ENCODE results near the gene XYLT1.

The XYLT1 gene

DNA sequence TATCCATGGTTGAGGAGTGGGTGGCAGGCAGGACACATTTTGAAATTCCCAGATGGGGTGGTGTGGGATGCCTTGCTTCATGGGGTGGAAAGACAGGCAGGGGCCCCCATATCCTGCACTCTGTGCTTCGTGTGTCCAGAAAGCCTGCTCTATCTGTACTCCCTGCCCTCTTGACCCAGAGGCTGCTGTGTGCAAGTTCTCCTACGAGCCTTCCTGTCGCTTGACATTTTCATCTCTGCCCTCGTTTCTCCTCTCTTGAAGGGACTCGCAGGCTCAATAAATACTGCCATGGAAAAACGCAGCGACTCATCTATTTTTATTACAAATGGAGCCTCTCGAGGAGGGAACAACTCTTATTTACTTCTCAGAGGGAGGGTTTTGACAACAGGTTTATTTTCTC is 254.8 kb downstream of the XYLT1 start:
- no peak for DNase-seq

DNA sequence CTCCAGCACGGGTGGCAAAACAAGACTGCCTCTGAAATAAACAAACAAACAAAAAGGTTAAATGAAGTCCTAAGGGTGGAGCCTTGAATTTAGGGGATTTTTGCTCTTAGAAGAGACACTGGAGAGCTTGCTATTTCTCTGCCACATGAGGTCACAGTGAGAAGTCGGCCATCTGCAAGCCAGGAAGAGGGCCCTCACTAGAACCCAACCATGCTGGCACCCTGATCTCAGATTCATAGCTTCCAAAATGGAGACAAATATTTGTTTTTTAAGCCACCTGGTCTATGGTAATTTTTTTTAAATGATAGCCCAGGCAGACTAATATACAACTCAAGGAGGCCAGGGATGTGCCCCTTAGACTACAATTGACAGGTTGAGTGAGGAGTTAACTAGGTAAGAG is 255.5 kb downstream of the XYLT1 start:
- no peak for DNase-seq

- no peak for DNase-seq
Measured at GRCh38 chr16:17213974-17214373, 256.8 kb downstream of the XYLT1 start.

GRCh38 chr16:17213025-17213424 is 257.7 kb downstream of the XYLT1 start:
- DNase-seq: no peak

GRCh38 chr16:17212606-17213005 is 258.2 kb downstream of the XYLT1 start:
- DNase-seq: no peak

DNA sequence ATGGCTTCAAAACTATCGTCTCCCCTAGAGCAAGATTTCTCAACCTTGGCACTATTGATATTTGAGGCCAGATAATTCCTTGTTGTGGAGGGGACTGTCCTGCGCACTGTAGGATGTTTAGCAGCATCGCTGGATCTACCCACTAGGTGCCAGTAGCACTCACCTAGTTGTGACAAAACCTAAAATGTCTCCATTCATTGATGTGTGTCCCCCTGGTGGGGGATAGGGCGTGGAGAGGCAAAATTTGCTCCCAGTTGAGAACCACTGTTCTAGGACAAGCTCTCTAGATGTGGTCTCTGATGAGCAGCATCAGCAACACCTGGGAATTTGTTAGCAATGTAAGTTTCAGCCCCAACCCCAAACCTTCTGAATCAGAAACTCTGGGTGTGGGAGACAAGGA is 259.0 kb downstream of the XYLT1 start:
- DNase-seq: peak; percentile 23

DNA sequence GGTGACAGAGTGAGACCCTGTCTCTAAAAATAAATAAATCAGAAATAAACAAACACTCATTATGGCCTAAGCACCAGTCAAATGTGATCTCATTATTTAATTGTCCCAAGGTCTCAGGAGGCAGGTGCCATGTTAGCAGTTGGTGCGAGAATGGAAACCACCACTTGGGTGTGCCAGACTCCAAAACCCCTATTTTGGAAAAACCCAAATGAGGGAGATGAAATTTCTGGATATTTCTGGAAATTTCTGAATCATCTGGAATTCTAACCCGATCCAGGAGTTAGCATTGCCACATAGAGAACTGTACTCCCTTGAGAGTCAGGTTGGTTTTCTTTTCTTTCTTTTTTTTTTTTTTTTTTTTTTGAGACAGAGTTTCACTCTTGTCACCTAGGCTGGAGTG is 264.0 kb downstream of the XYLT1 start:
- DNase-seq: no peak

DNA sequence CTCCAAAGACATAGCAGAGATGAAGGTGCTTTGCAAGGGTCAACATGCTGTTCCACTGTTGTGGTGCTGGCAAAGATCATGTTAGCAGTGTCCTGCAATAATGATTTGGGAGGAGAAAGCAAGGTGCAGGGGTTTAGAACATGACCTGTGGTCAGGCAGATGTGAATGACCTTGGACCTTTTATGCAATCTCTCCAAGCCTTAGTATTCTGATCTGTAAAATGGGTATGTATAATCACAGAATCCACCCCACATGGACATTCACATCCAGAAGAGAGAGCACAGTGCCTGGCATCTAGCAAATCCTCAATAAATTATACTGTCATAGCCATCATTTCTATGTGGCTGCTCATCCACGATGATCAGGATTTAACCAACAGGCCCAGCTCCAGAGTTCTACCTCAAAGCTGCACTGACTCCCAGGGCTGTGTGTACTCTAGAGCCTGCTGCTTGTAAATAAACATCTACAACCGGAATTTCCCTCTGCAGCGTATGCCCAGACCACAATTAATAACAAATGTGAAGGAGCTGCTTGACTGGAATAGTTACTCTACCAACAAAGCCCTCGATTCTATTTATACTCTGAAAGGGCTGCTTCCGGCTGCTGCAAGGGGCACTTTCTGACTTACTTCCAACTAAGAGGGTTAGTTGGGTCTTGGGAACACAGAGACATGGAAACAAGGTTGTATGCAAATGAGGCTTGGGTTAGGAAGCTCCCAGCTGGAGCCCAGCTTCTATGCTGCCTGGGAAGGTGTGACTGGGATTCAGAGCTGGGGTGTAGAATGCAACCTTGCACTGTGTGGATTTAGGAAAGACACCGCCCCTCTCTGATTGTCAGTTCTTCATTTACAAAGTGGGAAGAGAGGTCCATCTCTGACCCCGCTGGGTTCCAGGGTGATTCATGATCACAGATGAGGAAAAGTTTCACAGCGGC is 265.2 kb downstream of the XYLT1 start:
- no peak for DNase-seq

DNA sequence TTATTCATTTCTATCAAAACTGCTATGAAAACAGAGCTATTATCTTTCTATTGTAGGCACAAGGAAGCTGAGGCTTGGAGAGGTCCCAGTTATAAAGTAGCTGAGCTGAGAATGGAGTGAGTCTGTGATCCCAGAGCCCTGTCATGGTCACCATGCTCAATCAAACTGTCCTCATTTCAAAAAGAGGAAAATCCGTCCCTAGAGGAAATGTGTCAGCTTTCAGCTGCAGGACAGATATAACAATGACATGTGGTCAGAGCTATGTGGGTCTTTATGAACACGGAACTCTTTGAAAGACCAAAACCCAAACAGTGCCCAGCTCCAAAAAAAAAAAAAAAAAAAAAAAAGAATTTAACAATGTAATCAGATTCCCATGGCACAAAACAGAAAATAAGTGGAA is 266.1 kb downstream of the XYLT1 start:
- no peak for DNase-seq

GRCh38 chr16:17204206-17204605 is 266.6 kb downstream of the XYLT1 start:
- no peak for DNase-seq

- no peak for DNase-seq
Measured at GRCh38 chr16:17203424-17203823, 267.3 kb downstream of the XYLT1 start.

GRCh38 chr16:17199135-17199534 is 271.6 kb downstream of the XYLT1 start:
- DNase-seq: no peak

GRCh38 chr16:17196526-17196925 is 274.2 kb downstream of the XYLT1 start:
- no peak for DNase-seq

GRCh38 chr16:17194190-17194780 is 276.5 kb downstream of the XYLT1 start:
- DNase-seq: peak; percentile 47

DNA sequence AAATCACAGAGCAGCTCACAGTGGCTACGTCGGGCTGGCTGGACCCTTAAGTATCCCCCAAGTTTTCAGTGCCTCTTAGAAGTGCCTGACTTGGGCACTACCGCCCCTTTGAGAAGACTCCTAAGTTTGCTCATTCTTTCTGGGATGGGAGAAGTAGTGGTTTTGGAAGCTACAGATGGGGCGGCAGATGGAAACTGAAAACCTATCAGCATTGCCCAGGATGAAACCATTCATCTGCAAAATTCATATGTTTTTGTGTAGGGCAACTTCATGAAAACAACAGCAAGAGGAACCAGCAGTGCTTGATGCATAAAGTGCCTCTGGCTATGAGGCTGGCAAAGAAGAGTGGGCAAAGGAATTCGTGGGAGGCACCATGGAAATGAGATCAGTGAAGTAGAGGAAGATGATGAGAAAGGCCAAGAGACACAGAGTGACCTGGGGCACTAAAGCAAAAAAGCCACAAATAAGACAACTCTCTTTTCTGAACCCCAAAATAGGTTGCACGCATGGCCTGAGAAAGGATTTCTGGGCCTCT is 277.1 kb downstream of the XYLT1 start:
- no peak for DNase-seq

GRCh38 chr16:17184026-17184425 is 286.7 kb downstream of the XYLT1 start:
- no peak for DNase-seq

DNA sequence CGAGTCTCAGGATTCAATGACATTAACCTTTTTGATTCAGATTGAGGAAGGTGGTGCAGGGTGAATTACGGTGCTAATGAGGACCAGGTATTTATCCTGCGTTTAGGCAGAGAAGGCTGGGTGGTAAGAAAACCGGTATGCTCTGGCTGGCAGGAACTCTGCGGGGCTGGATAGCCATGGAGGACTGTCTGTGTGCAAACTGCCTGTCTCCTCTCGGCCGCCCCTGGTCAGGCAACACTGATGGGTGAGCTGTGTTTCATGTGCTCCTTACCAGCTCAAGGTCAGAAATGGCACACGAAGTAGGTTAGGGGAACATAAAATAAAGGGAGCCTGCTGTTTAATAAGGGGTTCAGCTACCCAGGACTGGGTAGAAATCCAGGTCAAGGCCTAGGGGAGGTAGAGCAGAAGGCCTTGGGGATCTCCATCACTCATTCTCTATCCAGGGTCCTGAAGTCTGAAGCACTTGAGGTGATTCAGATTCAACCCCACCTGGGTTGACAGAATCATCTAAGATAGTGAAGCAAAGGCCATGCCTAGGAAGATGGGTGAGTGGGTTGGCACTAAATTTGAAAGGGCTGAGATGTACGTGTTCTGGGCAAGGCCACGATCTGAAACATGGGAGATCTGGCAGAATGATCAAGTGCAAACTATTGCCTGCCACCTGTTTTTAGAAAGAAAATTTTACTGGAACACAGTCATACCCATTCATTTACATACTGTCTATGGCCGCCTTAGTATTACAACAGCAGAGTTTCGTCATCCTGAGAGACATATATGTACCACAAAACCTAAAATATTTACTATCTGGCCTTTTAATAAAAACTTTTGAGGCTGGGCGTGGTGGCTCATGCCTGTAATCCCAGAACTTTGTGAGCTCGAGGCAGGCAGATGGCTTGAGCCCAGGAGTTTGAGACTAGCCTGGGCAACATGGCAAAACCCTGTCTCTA is 292.5 kb downstream of the XYLT1 start:
- DNase-seq: no peak

- no peak for DNase-seq
Measured at GRCh38 chr16:17177242-17177958, 293.4 kb downstream of the XYLT1 start.

- DNase-seq: no peak
Measured at GRCh38 chr16:17176199-17176598, 294.6 kb downstream of the XYLT1 start.

DNA sequence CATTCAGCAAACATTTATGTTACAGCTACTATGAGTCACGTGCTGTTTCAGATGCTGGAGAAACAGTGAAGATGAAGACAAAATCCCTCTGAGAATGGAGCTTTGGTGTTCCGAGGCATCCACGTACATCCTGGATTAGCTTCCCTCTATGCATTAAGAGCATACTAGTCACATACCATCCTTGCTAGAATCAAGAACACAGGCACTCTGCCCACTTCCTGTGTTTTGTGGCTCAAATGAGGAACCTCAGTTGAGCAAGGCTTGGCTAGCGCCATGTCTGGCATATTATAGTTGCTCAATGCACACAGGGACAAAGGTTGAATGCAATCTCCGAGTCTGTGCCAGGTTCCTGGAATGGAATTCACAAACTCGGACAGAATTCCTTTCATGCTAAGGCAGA is 297.5 kb downstream of the XYLT1 start:
- DNase-seq: no peak

DNA sequence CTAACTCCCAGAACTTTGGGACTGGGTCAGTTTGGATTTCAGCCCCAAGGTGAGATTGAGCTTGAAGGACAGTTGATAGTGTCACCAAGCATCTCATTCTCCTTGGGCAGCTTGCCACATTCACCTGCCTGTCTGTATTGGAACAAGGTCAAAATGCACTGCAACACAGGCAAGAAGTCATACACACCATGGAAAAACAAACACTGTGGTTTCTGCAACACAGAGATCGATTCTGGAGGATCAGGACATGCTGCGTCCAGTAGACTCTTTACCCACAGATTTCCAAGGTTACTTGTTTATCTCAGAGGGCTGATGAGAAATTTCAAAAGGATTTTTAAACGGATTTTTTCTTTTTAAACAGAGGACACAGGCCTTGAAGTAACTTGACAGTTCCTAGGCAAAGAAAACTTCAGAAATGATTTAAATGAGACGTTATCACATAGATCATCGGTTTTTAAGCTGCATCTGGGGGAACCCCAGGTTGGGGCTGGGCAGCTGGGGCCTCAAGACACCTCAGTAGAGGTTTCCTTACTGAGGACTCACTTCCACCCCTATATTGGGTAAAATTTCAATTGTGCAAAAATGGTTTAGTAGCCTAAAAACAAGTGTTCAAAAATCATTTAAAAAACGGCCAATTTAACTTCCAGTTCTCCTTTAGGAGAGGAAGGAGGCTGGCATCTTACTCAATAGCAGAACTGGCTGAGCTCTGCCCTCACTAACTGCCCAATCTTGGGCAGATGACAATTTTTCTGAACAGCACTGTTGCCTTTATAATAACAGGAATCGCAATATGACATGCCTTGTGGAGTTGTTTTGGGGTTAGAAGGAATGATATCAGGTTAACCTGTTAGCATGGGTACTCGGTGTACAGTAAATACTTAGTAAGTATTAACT is 299.3 kb downstream of the XYLT1 start:
- DNase-seq: no peak
